Spleen (tissue), 11 donors: ENCODE measurements around the gene ACAD9. TPM values are rescaled to one million over a fixed set of nuclear protein-coding genes. Genes with fewer than 3 reads are reported as not detected.
"Not testable (repeated sequence)": the region's sequence is repeated elsewhere in the genome, so short reads cannot be mapped to it uniquely, and the experiment has no call there.

ENCODE experiments used
- DNase-seq: peaks from one replicate; pipeline ENCODE4 v3.0.0-alpha.2; 2020
- H3K27ac ChIP-seq, 8 donors: fragments of 200-600 bp; sonication (generic) in 7 of 8; 1 replicate in 4 of 8; 2 replicates in 4 of 8; pipeline versions ENCODE4 v1.5.0 to v1.8.0; 2016 to 2021; ENCODE audit warnings: inconsistent platforms in 4 of 8, mild to moderate bottlenecking in 4 of 8, moderate library complexity in 1 of 8
- H3K27me3 ChIP-seq, 7 donors: fragments of 200-600 bp; sonication (generic) in 6 of 7; replicated peaks in 1 of 7; 1 replicate in 4 of 7; 2 replicates in 3 of 7; pipeline versions ENCODE4 v1.5.0 to v1.8.0; 2016 to 2021; ENCODE audit warnings: inconsistent platforms in 3 of 7, mild to moderate bottlenecking in 1 of 7
- H3K36me3 ChIP-seq, 6 donors: fragments of 200-600 bp; sonication (generic) in 5 of 6; 1 replicate in 4 of 6; 2 replicates in 2 of 6; pipeline versions ENCODE4 v1.5.0 to v1.8.0; 2016 to 2021; ENCODE audit warnings: inconsistent platforms in 2 of 6
- H3K4me1 ChIP-seq, 6 donors: fragments of 200-600 bp; sonication (generic) in 5 of 6; 1 replicate in 3 of 6; 2 replicates in 3 of 6; pipeline versions ENCODE4 v1.5.0 to v1.8.0; 2016 to 2021; ENCODE audit warnings: inconsistent platforms in 3 of 6
- H3K4me3 ChIP-seq, 8 donors: fragments of 200-600 bp; sonication (generic) in 7 of 8; 1 replicate in 4 of 8; 2 replicates in 4 of 8; pipeline versions ENCODE4 v1.5.0 to v1.8.0; 2016 to 2021; ENCODE audit warnings: inconsistent platforms in 4 of 8, mild to moderate bottlenecking in 4 of 8, moderate library complexity in 2 of 8
- H3K9me3 ChIP-seq, 8 donors: fragments of 200-600 bp; sonication (generic) in 7 of 8; 1 replicate in 4 of 8; 2 replicates in 4 of 8; pipeline versions ENCODE4 v1.5.0 to v1.8.0; 2016 to 2021; ENCODE audit warnings: inconsistent platforms in 4 of 8
- POLR2A ChIP-seq, 3 donors: fragments of 450-650 bp; IDR thresholded peaks; one replicate each; pipeline ENCODE4 v1.5.1; 2017; ENCODE audit warnings: antibody characterized with exemption in 3 of 3, mild to moderate bottlenecking in 1 of 3
- POLR2AphosphoS5 ChIP-seq, 3 donors: sonication (generic); formaldehyde crosslinking; IDR thresholded peaks; one replicate each; pipeline ENCODE4 v1.5.1; 2017; ENCODE audit warnings: antibody characterized with exemption in 3 of 3
- WGBS, 5 donors: extraction: QIAGEN DNeasy Blood & Tissue Kit in 3 of 5; methylation state at CpG; one replicate each; pipeline versions ENCODE4 v1.1.5 to v1.1.7; 2013 to 2018; 5-methylcytosine and 5-hydroxymethylcytosine counted together
- intact Hi-C: fragments of 100-400 bp; cut with DNase I; formaldehyde crosslinking; loops from one replicate; pipeline ENCODE4 v1.15.0; 2023; ENCODE audit warnings: low total_unique reads
- polyA plus RNA-seq, 3 donors: library from polyadenylated mRNA; stranded (reverse); fragments of 200-250 nt; gene quantifications; one replicate each; pipeline ENCODE4 v1.2.1, GENCODE V29; 2013
- total RNA-seq, 7 donors: library from RNA; depleted of rRNA in 3 of 7; stranded (reverse); fragments of >200 nt in 3 of 7; fragmentation: NEBNext Ultra II Directional in 4 of 7; extraction: Animal tissue kit (Norgen Biotek cat#: 25700) in 4 of 7; gene quantifications; one replicate each; pipeline versions ENCODE4 v1.1.0 to v1.2.1, GENCODE V29; 2016 to 2021
- TF ChIP-seq, protein P1 (sequence below), 11 experiments: fragments of 200-600 bp in 7 of 11; fragments of 450-650 bp in 4 of 11; sonication (generic) in 4 of 11; IDR thresholded peaks in 8 of 11; conservative IDR thresholded peaks in 3 of 11; 1 replicate in 7 of 11; 2 replicates in 4 of 11; pipeline versions ENCODE4 v1.4.0 to v1.8.0; 2016 to 2021; ENCODE audit warnings: antibody characterized with exemption in 11 of 11, inconsistent platforms in 4 of 11, mild to moderate bottlenecking in 1 of 11
- donor health status: healthy with polysubstance abuse.
- donor health status: DM: no; HTN: no; CAD: no; lungs with moderate emphysema.
- donor health status: DM: no; HTN: no; CAD: no.
- donor health status: Bipolar disorder and iron deficiency.
- donor health status: healthy.
- donor health status: DM: no; HTN: no; CAD: no.
- donor health status: DM: yes; HTN: yes; CAD: no.

ACAD9 gene
- total and polyA plus RNA-seq, 10 donors: 18.8 to 52.8 (median 46.4) TPM

GRCh38 chr3:128922804-128923459 is 43.5 kb downstream of the ACAD9 start:
- peak overlapping the region in 2 of 8 donors; percentile 1 to 20 for H3K4me3 ChIP-seq
- peaks cover 0 to 50% (median 26%) of the 10 kb centered on the region in 8 donors for H3K9me3 ChIP-seq
- TF ChIP-seq POLR2A (IDR thresholded peaks at IDR 0.05) (no peak), POLR2AphosphoS5 (IDR thresholded peaks at IDR 0.05) (no peak)
- TF ChIP-seq, protein P1, sequence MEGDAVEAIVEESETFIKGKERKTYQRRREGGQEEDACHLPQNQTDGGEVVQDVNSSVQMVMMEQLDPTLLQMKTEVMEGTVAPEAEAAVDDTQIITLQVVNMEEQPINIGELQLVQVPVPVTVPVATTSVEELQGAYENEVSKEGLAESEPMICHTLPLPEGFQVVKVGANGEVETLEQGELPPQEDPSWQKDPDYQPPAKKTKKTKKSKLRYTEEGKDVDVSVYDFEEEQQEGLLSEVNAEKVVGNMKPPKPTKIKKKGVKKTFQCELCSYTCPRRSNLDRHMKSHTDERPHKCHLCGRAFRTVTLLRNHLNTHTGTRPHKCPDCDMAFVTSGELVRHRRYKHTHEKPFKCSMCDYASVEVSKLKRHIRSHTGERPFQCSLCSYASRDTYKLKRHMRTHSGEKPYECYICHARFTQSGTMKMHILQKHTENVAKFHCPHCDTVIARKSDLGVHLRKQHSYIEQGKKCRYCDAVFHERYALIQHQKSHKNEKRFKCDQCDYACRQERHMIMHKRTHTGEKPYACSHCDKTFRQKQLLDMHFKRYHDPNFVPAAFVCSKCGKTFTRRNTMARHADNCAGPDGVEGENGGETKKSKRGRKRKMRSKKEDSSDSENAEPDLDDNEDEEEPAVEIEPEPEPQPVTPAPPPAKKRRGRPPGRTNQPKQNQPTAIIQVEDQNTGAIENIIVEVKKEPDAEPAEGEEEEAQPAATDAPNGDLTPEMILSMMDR (IDR thresholded peaks at IDR 0.05 in 8 of 11, conservative IDR thresholded peaks at IDR 0.05 in 3 of 11): no peak
- intact Hi-C loops: no loop called here
- H3K36me3 ChIP-seq: peaks cover 0 to 13% (median 0%) of the 10 kb centered on the region in 6 donors
- DNase-seq: no peak
- peak overlapping the region in 4 of 8 donors; percentile 33 to 52 (median 43) for H3K27ac ChIP-seq
- WGBS, 5 donors: 30 to 60% (median 37%) methylated on average over 10 of the region's 10 CpGs
- H3K27me3 ChIP-seq: no peaks in the 10 kb centered on the region
- H3K4me1 ChIP-seq: peaks cover 2 to 19% (median 8%) of the 10 kb centered on the region in 6 donors

GRCh38 chr3:128923576-128923975 is 44.2 kb downstream of the ACAD9 start:
- Histone ChIP-seq H3K4me3 (peak overlapping the region in 2 of 8 donors; percentile 1 to 20), H3K27me3 (no peaks in the 10 kb centered on the region), H3K36me3 (peaks cover 0 to 11% (median 0%) of the 10 kb centered on the region in 6 donors), H3K4me1 (peaks cover 2 to 19% (median 8%) of the 10 kb centered on the region in 6 donors), H3K27ac (no peak overlapping the region), H3K9me3 (peaks cover 0 to 50% (median 26%) of the 10 kb centered on the region in 8 donors)
- no peak for DNase-seq
- WGBS, 5 donors: 24 to 57% (median 40%) methylated on average over 2 of the region's 2 CpGs
- intact Hi-C loops: no loop called here
- TF ChIP-seq, protein P1 (IDR thresholded peaks at IDR 0.05 in 8 of 11, conservative IDR thresholded peaks at IDR 0.05 in 3 of 11): no peak

GRCh38 chr3:128923986-128924385 is 44.6 kb downstream of the ACAD9 start:
- H3K27me3 ChIP-seq, H3K36me3 ChIP-seq, H3K4me3 ChIP-seq, intact Hi-C loops, H3K27ac ChIP-seq, DNase-seq: not testable (repeated sequence)
- peaks cover 2 to 19% (median 8%) of the 10 kb centered on the region in 6 donors for H3K4me1 ChIP-seq
- H3K9me3 ChIP-seq: peaks cover 0 to 49% (median 26%) of the 10 kb centered on the region in 8 donors
- 85 to 93% (median 91%) methylated on average over 6 of the region's 6 CpGs for WGBS, 5 donors

- TF ChIP-seq POLR2AphosphoS5 (IDR thresholded peaks at IDR 0.05): no peak
- TF ChIP-seq, protein P1 (IDR thresholded peaks at IDR 0.05 in 8 of 11, conservative IDR thresholded peaks at IDR 0.05 in 3 of 11): no peak
- intact Hi-C loops: no loop called here
- H3K27ac ChIP-seq: no peak overlapping the region
Observed at GRCh38 chr3:128929364-128929763, 49.9 kb downstream of the ACAD9 start.

More at GRCh38 chr3:128929364-128929763, 49.9 kb downstream of the ACAD9 start:
- Histone ChIP-seq H3K4me1 (no peaks in the 10 kb centered on the region), H3K9me3 (peaks cover 0 to 20% (median 2%) of the 10 kb centered on the region in 8 donors), H3K4me3 (no peak overlapping the region), H3K36me3 (no peaks in the 10 kb centered on the region), H3K27me3 (peaks cover 0 to 5% (median 0%) of the 10 kb centered on the region in 7 donors)
- DNase-seq: no peak
- WGBS, 5 donors: 93 to 97% (median 94%) methylated on average over 3 of the region's 3 CpGs
